NCI-H2196 (cell line): Measurements from ENCODE around the gene RNF223.

ENCODE experiments used
- DNase-seq: peaks from one replicate; lab custom pipeline; 2025; ENCODE audit not compliant: unreplicated experiment; lab: John Stamatoyannopoulos, UW

Gene RNF223

DNA sequence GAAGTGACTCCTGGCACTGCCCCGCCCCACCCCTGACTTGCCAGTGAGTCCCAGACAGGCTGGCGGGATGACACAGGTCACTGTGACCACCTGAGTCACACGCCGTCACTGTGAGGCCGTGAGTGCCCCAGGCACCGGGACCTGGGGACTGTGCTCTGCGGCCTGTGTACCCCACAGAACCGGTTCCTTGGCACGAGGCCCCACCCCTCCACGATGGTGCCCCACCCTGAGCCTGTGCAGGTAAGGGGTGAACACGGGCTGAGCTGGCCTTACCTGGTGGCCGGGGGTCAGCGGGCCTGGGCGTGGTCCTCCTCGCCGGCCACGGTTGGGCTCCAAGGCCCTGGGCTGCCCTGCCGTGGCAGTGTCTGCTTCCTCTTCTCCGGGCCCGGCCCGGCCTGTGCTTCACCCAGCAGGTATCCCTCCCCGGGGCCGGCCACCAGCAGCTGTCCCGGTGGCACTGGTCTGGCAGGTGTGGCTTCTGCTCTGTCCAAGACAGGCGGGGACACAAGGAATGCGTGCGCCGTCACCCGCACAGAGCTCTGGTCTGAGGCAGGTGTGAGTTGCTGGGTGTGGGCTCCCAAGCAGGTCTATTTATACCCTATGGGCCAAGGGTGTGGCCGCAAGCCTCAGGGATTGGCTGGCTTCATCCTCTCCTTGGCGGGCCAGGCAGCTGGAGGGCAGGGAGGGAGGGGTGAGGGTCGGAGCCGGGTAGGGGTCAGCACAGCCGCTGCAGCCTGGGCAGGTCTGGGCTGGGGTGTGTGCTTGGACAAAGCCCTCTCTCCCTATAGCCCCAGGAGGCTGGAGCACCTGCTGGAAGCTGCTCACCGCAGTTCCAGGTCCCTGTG, at the start of gene RNF223:
Gene RNF223 (minus strand): TSS at position 564 of the 845 bp plus-strand sequence. CDS start 1,740 bp downstream, outside the sequence.
- DNase-seq = peak; percentile 70

DNA sequence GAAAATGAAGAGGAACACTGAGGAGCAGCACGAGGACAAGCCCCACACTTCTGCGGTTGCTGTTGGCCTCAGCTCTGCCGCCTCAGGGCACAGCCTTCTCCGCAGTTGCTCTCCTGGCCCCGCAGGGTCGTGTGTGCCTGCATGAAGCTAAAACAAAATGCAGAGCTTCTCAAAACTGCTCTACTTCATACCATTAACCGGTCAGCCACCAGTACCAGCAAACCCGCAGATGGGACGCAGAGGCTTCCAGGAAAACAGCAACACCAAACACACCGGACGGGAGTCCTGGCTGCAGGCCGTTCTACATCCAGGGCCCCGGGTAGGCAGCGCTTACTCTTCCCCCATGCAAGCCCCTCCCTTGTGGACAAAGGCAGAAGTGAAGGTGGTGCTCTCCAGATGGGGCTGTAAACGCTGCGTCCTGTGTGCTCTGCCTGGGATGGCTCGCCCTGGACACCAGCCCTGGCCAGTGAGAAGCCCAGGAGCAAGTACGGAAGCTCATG, 48.9 kb upstream of the RNF223 start:
- no peak for DNase-seq

DNA sequence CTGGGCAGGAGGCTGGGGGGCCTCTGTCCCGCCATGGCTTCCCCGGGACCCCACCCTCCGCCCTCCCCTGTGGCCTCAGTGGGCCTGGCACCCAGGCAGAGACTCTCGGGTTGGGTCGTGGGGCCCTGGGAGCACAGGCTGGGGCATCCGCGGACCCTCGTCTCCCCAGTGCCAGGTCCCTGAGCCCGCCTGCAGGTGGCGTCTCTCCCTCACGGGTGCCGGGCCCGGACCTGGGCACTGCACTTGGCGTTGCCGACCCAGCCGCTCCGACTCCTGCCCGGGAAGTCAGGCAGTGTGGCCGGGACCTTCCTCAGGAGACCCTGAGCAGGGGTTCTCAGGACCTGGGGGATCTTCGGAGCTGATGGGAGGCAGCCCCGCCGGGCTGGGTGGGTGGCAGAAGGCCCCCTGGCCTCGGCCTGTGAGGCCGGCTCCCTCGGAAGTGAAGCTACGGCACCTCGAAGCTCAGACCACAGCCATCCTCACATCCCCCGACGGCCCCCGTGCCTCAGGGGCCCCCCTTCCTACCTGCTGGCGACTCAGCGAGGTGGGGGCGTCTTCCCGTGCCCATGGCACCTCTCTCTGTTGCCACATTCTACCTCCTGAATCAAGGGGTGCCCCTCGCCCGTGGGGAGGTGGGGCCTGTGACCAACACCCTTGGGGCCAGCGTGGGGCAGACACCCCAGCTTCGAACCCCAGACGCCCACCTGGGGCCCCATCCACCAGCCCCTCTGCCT, 48.1 kb upstream of the RNF223 start:
- peak; percentile 86 for DNase-seq

DNA sequence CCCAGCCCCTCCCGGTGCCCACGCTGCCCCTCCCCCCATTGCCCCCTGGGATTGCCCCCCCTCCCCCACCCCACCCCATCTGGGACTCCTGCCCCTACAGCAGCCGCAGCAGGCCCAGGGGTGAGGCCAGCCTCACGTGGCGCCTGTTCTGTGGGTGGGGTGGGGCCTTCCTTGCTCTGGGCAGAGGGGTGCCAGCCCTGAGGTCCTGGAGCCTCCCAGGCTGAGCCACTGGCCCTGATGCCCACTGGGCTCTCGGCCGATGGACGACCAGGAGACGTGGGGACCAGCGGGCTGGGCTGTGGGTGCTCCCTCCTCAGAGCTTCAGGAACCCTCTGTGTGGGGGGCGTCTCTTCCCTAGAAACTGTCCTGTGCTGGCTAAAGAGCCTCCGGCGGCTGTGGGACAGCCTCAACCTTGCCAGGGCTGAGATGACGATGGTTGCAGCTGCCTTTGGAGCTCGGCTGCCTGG, 47.5 kb upstream of the RNF223 start:
- no peak for DNase-seq

DNA sequence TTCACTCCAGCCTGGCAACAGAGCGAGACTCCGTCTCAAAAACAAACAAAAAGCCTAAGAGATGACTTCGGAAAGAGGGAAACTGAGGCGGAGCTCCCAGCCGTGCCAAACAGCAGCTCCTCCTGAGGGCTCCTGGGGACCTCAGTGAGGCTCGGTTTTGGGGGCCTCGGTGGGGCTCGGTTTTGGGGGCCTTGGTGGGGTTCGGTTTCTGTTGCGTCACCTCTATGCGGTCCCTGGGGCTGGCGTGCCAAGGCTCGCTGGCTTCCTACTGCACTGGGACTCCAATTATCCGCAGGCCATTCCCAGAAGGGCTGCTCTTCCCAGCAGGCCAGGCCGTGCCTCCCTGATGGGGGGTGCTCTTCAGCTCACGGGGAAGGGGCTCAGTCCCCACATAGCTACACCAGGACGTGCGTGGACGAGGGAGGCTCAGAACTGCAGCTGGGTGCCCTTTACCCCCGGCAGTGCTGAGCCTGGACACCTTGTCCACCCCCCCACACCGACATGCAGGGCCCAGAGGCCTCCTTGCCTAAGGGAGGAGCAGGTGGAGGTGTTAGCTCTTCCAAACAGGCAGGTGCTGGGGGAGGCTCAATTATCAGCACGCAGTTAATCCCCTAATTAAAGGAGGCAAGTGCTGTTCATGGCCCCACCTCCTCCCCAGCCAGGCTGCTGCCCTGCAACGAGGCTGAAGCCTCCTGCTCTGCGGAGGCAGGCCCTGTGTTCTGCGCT, 46.9 kb upstream of the RNF223 start:
- DNase-seq = peak; percentile 16

DNA sequence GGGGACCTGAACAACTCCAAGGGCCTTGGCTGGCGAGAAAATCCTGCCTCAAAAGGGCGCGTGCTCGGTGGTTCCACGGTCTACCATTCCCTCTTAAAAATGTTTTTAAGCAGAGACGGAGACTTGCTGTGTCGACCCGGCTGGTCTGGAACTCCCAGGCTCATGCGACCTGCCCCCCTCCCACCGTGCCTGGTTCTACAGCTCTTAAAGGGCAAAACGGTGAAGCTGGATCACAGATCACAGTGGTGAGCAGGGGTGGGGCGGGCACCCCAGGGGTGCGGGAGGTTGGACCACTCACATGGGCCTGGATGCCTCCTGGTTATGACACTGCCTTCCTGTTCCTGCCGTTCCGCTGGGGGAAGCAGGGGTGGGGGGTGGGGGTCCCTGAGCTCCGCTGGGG, 46.0 kb upstream of the RNF223 start:
- no peak for DNase-seq

DNA sequence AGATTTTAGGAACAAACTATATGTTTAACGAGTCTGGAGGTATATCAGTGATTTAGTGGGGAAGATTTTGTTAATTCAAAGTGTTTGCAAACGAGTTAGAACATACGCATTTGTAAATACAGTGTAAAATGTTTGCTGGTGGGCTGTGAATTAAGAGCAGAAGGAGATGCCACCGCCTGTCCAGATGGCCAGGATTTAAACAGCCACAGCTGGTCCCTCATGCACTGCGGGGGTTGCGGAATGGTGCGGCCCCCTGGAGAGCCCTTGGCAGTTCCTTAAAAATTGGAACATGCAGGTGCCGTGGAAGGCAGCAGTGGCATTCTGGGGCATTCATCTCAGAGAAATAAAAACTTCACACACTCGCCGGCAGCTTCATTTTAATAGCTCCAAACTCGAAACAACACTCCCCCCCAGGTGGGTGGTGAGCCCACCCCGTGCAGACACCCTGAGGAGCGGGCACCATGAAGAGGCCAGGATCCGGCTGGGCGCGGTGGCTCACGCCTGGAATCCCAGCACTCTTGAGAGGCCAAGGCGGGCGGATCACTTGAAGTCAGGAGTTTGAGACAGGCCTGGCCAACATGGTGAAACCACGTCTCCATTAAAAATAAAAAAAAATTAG, 45.3 kb upstream of the RNF223 start:
- DNase-seq = no peak

DNA sequence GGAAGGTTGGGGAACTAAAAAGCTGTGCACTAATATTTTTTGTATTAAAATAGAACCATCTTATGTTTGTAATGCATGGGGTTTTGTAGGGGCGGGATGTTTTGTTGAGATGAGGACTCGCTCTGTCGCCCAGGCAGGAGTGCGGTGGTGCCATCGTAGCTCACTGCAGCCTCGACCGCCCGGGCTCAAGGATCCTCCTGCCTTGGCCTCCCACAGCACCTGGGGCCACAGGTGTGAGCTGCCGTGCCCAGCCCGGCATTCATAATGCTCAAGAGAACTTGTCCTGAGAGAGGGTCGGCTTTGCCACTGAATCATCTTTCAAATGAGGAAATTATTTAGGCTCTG, 44.7 kb upstream of the RNF223 start:
- DNase-seq = no peak

DNA sequence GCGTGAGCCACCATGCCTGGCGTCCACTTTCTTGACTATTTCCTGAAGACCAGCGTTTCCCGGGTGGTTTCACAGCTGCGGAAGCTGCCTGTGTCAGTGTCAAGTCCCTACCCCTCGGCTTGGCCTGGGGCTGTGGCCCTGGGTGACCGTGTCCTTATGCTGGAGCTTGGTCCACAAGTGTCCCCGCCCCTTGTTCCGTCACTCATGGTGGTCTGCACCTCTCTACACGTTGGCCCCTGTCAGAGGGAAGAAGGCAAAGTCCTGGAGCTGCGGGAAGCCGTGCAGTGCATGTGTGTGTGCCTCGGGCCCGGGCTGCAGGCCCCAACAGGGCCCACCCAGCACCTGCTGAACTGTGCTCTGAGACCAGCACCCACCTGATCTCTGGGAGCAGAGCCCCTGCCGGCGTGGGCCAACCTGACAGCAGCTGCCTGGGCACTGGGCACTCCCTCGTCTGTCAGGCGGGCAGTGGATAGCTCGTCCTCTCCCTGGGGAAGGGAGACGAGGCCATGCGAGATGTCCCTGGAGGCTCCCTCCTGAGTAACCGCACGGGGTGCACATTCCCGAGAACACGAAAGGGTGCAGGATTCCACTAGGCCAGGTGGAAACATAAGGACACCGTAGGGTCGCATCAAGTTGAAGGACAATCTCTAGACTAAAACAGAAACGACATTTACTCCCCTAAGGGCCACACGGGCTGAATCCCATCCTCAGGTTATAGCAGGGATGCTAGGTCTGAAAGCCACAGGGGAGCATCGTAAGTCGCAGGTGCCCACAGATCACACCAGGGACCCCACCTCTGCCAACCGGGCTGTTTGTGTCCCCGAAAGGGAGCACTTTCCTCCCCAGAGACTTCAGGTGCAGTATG, 44.1 kb upstream of the RNF223 start:
- DNase-seq = no peak

DNA sequence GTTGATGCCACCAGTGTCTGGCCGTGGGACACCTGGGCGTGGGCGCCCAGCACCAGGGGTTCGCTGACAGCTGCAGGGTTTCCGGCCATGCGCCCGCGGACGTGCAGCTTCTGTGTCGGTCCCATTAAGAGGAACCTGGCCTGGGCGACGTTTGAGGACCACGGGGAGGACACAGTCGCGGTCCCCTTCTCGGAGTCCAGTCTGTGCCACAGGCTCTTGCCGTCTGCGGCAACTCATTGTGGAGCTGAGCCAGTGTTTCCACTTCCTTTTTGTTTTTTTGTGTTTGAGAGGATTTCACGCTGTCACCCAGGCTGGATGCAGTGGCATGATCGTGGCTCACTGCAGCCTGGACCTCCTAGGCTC, 43.3 kb upstream of the RNF223 start:
- no peak for DNase-seq

DNA sequence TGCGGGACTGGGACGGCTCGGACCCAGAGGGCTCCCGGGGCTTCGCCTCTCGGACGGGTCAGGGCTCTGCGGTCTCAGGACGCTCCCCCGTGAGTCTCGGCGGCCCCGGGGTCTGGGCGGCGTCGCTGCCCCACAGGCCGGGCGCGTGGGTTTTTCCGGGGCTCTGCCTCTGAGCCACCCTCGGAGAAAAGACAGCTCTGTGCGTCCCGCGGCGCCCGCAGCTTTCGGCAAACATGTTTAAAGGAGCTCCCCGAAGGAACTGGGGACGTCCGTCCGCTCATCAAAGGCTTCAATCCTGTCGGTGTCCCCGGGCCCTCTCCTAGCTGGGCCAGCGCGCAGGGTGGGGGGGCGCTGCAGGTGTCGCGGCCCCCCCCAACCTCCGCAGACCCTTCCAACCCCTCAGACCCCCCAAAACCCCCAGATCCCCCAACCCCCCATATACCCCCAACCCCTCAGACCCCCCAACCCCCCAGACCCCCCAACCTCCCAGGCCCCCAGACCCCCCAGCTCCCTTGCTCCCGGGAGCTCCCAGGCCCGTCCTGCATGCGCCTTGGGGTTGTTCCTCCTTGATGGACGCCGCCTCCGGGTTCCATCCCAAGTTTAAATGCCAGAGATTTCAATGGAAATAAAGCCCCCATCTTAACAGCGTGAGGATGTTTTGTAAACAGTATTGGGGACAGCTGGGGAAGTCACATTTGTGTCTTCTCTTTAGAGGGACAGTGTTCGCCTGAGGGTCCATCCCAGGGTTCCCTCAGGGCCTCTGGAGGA, 42.8 kb upstream of the RNF223 start:
- DNase-seq = no peak

- peak; percentile 98 for DNase-seq
Observed at GRCh38 chr1:1115786-1116700, 41.9 kb upstream of the RNF223 start, which contains the start of gene C1orf159. TSS of gene C1orf159 (minus strand) at chr1:1116089. CDS start at chr1:1091543, 24,546 bp downstream.

GRCh38 chr1:1115136-1115785, 41.2 kb upstream of the RNF223 start:
- no peak for DNase-seq

- DNase-seq = no peak
Observed at GRCh38 chr1:1114431-1114830, 40.3 kb upstream of the RNF223 start.

GRCh38 chr1:1112237-1112985, 38.3 kb upstream of the RNF223 start:
- no peak for DNase-seq

DNA sequence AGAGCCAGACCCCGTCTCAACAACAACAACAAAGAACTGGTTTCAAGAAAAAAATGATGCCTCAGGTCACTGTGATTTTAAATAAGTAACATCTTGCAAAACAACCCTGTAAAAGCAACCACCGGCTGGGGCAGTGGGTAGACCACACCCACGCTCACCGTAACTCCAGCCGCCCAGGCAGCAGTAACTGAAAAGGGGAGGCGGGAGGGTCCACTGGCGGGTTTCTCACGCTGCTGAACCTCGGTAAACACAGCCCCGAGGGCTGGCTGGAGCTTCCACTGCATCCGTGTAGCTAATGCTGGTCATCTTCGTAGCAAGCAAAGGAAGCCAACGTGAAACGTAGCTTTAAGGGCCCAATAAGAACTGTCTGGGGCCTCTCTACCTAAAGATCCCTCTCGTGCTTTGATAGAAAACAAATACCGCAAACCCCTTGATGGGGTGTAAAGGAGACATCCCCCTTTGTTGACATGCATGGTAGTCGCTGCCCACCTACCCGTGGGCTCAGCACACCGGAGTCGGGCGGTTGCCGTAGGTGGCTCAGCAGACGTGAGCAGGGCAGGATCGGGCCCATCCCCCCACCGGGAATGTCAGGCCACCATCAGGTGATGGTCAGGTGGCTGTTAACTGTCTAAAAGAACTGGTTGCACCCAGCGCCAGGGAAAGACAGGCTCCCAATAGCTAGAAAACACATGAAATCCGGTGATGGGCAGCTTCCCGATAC, 37.6 kb upstream of the RNF223 start:
- no peak for DNase-seq
